Astrocyte of the spinal cord (primary cell): ENCODE results near the gene LIN9.
"Not testable (repeated sequence)": the region's sequence is repeated elsewhere in the genome, so short reads cannot be mapped to it uniquely, and the experiment has no call there.

Source experiments
- DNase-seq: peaks from one replicate; pipeline ENCODE4 v3.0.0; 2011; ENCODE audit warnings: low read depth, low spot score
- H3K4me3 ChIP-seq: 2 replicates; pipeline ENCODE4 v1.5.1; 2011; ENCODE audit warnings: low read depth, mild to moderate bottlenecking, low read length, moderate library complexity
- CTCF ChIP-seq: IDR thresholded peaks from 2 replicates; pipeline ENCODE4 v1.5.1; 2012; ENCODE audit warnings: low read depth, mild to moderate bottlenecking, low read length, inconsistent platforms
- in situ Hi-C: cut with HindIII; loops from 2 replicates; pipeline ENCODE4 v1.10.0; 2017; ENCODE audit warnings: low sequenced_read_pairs

LIN9 gene

GRCh38 chr1:226253933-226254332 lies 55.0 kb downstream of the LIN9 start:
- in situ Hi-C loops, result no loop called here
- no peak for DNase-seq
- TF ChIP-seq CTCF, result no peak

GRCh38 chr1:226252841-226253240 lies 56.1 kb downstream of the LIN9 start:
- DNase-seq, H3K4me3 ChIP-seq, in situ Hi-C loops: not testable (repeated sequence)

More at GRCh38 chr1:226253933-226254332, 55.0 kb downstream of the LIN9 start:
- H3K4me3 ChIP-seq, result no peak overlapping the region

GRCh38 chr1:226250511-226250910 lies 58.5 kb downstream of the LIN9 start:
- in situ Hi-C loops, result no loop called here
- no peak for DNase-seq

DNA sequence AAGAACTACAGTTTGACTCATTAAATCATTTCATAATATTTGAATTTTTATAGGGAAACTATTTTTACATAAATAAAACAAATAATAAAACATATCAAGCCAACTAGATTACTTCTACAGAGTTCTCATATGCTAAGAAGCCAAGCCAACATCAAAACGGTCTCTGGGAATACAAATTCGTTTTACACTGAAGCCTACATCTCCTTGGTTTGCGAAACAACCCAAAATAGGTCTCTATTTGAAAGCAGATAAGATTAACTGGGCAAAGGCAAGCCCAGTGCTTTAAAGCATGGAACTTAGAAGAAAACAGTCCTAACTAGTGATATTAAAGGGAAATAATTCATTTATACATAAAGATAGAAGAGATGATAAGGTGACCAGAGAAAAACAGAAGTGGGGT lies 60.2 kb downstream of the LIN9 start:
- no peak for DNase-seq
- no peak for TF ChIP-seq CTCF
- H3K4me3 ChIP-seq, result no peak overlapping the region
- in situ Hi-C loops, result no loop called here

More at GRCh38 chr1:226250511-226250910, 58.5 kb downstream of the LIN9 start:
- no peak for TF ChIP-seq CTCF
- H3K4me3 ChIP-seq, result no peak overlapping the region

- no peak overlapping the region for H3K4me3 ChIP-seq
- DNase-seq, result no peak
- no peak for TF ChIP-seq CTCF
- in situ Hi-C loops, result no loop called here
Observed at GRCh38 chr1:226248091-226248490, 60.9 kb downstream of the LIN9 start.

- no peak for DNase-seq
- in situ Hi-C loops, result no loop called here
- TF ChIP-seq CTCF, result no peak
- H3K4me3 ChIP-seq, result no peak overlapping the region
Observed at GRCh38 chr1:226239421-226239820, 69.5 kb downstream of the LIN9 start.

GRCh38 chr1:226236826-226237225 lies 72.1 kb downstream of the LIN9 start:
- DNase-seq, result no peak
- in situ Hi-C loops, result no loop called here
- no peak for TF ChIP-seq CTCF
- no peak overlapping the region for H3K4me3 ChIP-seq
